Ovary (tissue), 3 donors: ENCODE results near the gene MED14.

Experiments
- CTCF ChIP-seq, 3 donors: fragments of 450-650 bp in 2 of 3; fragments of 200-600 bp in 1 of 3; IDR thresholded peaks; one replicate each; pipeline versions ENCODE4 v1.5.1 to v1.8.0; 2016 to 2022; ENCODE audit warnings: antibody characterized with exemption in 3 of 3, mild to moderate bottlenecking in 1 of 3
- POLR2A ChIP-seq: fragments of 450-650 bp; IDR thresholded peaks from one replicate; pipeline ENCODE4 v1.6.1; 2017; ENCODE audit warnings: antibody characterized with exemption, mild to moderate bottlenecking, moderate library complexity
- donor health status: DM: no; HTN: no; CAD: no.

GRCh38 chrX:40749681-40750494 lies 14.5 kb upstream of the MED14 start:
- no peak for TF ChIP-seq CTCF (IDR thresholded peaks at IDR 0.05)
- no peak for TF ChIP-seq POLR2A
